ENCODE data around the gene CDCA5. TPM values are rescaled to one million over a fixed set of nuclear protein-coding genes. Genes with fewer than 3 reads are reported as not detected.

Gene CDCA5
- total RNA-seq, 1 experiment from 2014 or later: 94.8 TPM

DNA sequence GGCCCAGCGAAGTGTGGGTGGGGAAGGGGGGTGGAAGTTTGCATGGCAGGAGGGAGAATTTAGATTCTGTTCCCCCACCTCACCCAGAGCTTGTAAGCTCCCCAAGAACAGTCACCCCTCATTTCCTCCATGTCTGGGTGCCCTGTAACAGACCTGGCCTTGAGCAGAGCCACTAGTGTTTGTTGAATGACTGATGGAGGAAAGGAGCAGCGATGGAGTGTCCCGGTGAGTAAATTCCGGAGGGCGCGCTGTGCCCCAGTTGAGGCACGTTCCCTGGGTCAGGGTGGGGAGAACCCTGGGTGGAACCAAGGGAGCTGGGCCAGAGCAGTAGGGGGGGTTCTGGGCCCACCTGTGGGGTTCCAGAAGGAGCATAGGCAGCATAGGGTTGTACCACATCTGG is 26.3 kb downstream of the CDCA5 start:
- H3K4me1 ChIP-seq (ENCODE audit: insufficient read depth, low read length): no peaks in the 10 kb centered on the region
- no peak overlapping the region for H3K9ac ChIP-seq (ENCODE audit: extremely low read depth, insufficient read length, low read length)
- no peaks in the 10 kb centered on the region for H3K9me3 ChIP-seq (ENCODE audit: control insufficient read depth, low read depth, low read length)
- H2BK120ac ChIP-seq (ENCODE audit: low read depth, low read length, poor library complexity, severe bottlenecking): no peak overlapping the region
- H4K20me1 ChIP-seq (ENCODE audit: control insufficient read depth, insufficient read depth, insufficient read length): no peaks in the 10 kb centered on the region
- H3K79me1 ChIP-seq (ENCODE audit: insufficient read depth, low read depth, low read length, poor library complexity, severe bottlenecking): no peaks in the 10 kb centered on the region
- H3K27ac ChIP-seq (ENCODE audit: insufficient read length, low read depth, low read length): no peak overlapping the region
- no peak overlapping the region for H4K91ac ChIP-seq (ENCODE audit: insufficient read length, low read depth, low read length)
- peaks cover 2 to 4% of the 10 kb centered on the region in 2 experiments for H3K4me1 Mint-ChIP-seq
- no peaks in the 10 kb centered on the region for H3K36me3 Mint-ChIP-seq (ENCODE audit: insufficient read depth in 1 of 3, low read depth in 3 of 3)
- no peak overlapping the region for H4K5ac ChIP-seq (ENCODE audit: insufficient read length, low read depth, low read length)
- H3K56ac ChIP-seq (ENCODE audit: insufficient read length, low read depth, low read length): no peak overlapping the region
- H2BK5ac ChIP-seq (ENCODE audit: insufficient read length, low read length): no peak overlapping the region
- no peak overlapping the region for H2AK5ac ChIP-seq (ENCODE audit: insufficient read length, low read length)
- H3K4me2 ChIP-seq (ENCODE audit: insufficient read depth, insufficient read length, low read length): no peak overlapping the region
- H2AFZ ChIP-seq (ENCODE audit: low read length): no peak overlapping the region
- WGBS (ENCODE audit: extremely low coverage, insufficient read length, low lambda C conversion rate): no CpG with 5 or more reads among the region's 7 CpGs
- no peak overlapping the region for H2BK20ac ChIP-seq (ENCODE audit: low read depth, low read length, poor library complexity, severe bottlenecking)
- H3K9me3 Mint-ChIP-seq: no peaks in the 10 kb centered on the region; a peak in 1 of 5 replicates
- H2BK15ac ChIP-seq (ENCODE audit: low read depth, low read length): no peak overlapping the region
- no peak overlapping the region for H3K23ac ChIP-seq (ENCODE audit: insufficient read length, low read depth, low read length)
- no peaks in the 10 kb centered on the region for H3K23me2 ChIP-seq (ENCODE audit: insufficient read length, low read depth, low read length, poor library complexity, severe bottlenecking)
- peak overlapping the region in 1 of 3 experiments; percentile 61; a peak in 2 of 7 replicates for H3K27ac Mint-ChIP-seq
- no peak for DNase-seq
- peaks cover 15% of the 10 kb centered on the region for H3K27me3 Mint-ChIP-seq (ENCODE audit: low read depth)
- H3K27me3 ChIP-seq (ENCODE audit: insufficient read depth, low read length): no peaks in the 10 kb centered on the region
- no peak overlapping the region for H3K4ac ChIP-seq (ENCODE audit: low read depth, low read length)
- no peak overlapping the region for H4K8ac ChIP-seq (replicated peaks; ENCODE audit: insufficient read length, low read depth, low read length)
- H3K79me2 ChIP-seq (ENCODE audit: insufficient read depth, low read length): no peaks in the 10 kb centered on the region
- H3T11ph ChIP-seq (ENCODE audit: low read length): no peak overlapping the region
- H3K14ac ChIP-seq (ENCODE audit: insufficient read depth, low read length): no peak overlapping the region
- no peak overlapping the region for H3K4me3 Mint-ChIP-seq
- H3K18ac ChIP-seq (ENCODE audit: insufficient read length, low read depth, low read length): no peak overlapping the region
- no peak overlapping the region for H2BK12ac ChIP-seq (ENCODE audit: insufficient read length, low read depth, low read length)
- TF ChIP-seq, protein P1, sequence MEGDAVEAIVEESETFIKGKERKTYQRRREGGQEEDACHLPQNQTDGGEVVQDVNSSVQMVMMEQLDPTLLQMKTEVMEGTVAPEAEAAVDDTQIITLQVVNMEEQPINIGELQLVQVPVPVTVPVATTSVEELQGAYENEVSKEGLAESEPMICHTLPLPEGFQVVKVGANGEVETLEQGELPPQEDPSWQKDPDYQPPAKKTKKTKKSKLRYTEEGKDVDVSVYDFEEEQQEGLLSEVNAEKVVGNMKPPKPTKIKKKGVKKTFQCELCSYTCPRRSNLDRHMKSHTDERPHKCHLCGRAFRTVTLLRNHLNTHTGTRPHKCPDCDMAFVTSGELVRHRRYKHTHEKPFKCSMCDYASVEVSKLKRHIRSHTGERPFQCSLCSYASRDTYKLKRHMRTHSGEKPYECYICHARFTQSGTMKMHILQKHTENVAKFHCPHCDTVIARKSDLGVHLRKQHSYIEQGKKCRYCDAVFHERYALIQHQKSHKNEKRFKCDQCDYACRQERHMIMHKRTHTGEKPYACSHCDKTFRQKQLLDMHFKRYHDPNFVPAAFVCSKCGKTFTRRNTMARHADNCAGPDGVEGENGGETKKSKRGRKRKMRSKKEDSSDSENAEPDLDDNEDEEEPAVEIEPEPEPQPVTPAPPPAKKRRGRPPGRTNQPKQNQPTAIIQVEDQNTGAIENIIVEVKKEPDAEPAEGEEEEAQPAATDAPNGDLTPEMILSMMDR (conservative IDR thresholded peaks at IDR 0.05): no peak

All from H9 (cell line).